Stimulated activated CD8-positive, alpha-beta memory T cell treated with anti-CD3 and anti-CD28 coated beads, Interleukin-15, amount 100 ng/mL, for 4 hours (primary cell): ENCODE measurements around the gene PROM1.

Source experiments
- DNase-seq, 2 donors: peaks; one replicate each; pipeline ENCODE4 v3.0.0-alpha.2; 2020; ENCODE audit warnings: low read depth in 2 of 2

PROM1 gene

GRCh38 chr4:16065066-16065465, 18.8 kb downstream of the PROM1 start:
- no peak for DNase-seq

DNA sequence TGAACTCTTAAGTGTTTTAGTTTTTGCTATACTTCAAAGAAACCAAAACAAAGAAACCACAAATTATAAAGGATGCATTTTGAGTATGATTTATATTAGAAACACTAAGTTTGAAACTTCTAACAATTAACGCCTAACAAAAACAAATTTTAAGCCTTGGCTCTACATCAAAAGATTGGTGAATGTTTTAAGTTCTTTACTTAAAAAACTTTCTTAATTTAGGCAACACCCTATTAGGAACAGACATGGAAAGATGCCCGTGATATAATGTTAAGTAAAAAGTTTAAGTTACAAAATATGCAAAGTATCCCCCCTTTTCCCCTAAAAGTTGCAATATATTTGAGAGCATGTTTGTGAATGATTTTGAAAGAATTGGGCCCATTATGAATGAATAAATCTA, 21.2 kb downstream of the PROM1 start:
- no peak for DNase-seq

- no peak for DNase-seq
Measured at GRCh38 chr4:16056681-16057385, 27.0 kb downstream of the PROM1 start.

DNA sequence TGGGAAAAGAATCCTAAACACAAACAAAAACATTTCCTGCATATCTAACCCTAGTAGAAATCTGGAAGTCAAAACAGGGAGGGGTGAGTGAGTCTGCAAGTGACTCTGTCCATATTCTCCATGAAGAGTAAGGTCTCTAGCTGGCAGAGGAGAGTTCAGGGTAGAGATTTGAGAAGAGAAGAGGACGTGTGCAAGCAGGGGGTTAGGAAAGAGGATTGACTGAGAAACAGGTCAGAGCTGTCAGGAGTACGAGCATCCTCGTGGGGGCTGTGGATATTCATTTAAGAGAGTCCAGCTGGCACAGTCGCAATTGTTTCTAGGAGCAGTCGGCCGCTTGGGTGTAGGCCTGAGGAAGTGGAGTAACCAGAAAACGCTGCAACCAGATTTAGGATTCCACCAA, 27.9 kb downstream of the PROM1 start:
- DNase-seq: no peak

DNA sequence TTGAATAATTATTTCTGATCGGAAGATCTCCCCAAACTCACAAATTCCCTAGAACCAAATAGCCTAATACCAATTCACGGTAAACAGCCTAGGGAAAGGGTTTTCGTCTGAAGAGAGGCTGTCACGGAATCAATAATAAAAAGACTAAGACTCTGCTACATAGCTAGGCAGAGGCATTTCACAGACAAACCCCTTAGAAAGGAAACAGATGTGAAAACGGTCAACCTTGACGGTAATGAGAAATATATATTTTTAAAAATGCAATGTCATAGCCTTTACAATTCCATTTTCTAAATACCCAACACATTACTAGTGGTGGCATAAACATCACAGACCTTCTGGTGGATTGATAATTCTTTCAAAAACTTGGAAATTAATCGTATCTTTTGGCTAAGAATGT, 28.4 kb downstream of the PROM1 start:
- DNase-seq: no peak

DNA sequence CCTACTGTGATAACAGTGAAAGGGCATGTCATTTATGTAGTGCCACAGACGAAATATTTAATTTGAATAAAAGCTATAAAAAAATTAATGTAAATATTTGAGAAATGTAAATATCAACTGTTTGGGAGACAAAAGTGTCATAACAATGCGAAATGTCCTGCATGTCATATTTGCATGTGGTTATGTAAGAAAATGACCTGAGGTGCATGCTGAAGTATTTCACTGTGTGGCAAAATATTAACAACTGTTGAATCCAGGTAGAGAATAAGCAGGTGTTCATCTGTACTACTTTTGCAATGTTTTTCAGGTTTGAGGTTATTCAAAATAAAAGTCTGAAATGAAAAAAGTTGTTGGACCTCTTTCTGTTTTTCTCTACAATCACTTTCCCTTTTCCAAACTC, 30.9 kb downstream of the PROM1 start:
- no peak for DNase-seq

DNA sequence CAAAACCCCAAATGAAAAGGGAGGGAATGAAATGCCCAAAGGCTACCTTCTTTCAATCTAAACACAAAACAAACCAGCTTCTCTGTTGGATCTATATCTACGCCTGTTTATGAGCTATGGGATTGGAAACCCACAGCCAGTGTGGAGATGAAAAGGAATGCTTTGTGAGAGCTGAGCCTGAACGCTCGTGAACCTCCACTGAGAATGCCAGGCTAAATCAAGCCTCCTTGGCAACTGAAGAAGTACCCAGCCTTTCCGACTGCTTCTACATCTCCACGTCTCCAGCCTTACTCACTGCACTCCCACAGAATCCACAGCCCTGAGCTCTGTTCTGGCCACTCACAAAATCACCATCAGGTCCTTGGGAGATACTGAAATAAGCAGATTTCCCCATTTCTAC, 31.8 kb downstream of the PROM1 start:
- no peak for DNase-seq

DNA sequence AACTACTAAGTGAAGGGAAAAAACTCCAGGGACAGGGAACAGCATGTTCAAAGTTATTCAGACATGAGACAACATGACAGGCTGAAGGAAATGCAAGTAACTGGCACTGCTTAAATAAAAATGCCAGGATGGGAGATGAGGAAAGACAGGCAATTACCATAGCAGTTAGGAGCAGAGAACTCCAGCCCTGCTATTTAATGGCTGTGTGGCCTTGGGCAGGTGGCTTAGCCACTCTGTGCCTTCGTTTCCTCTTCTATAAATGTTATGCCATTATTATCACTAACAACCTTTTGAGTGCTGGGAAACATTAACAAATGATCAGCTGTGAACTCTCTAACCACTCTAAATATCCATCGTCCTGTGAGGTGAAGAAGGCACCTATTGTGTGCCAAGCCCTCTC, 32.7 kb downstream of the PROM1 start:
- no peak for DNase-seq

GRCh38 chr4:16050669-16051068, 33.2 kb downstream of the PROM1 start:
- no peak for DNase-seq

DNA sequence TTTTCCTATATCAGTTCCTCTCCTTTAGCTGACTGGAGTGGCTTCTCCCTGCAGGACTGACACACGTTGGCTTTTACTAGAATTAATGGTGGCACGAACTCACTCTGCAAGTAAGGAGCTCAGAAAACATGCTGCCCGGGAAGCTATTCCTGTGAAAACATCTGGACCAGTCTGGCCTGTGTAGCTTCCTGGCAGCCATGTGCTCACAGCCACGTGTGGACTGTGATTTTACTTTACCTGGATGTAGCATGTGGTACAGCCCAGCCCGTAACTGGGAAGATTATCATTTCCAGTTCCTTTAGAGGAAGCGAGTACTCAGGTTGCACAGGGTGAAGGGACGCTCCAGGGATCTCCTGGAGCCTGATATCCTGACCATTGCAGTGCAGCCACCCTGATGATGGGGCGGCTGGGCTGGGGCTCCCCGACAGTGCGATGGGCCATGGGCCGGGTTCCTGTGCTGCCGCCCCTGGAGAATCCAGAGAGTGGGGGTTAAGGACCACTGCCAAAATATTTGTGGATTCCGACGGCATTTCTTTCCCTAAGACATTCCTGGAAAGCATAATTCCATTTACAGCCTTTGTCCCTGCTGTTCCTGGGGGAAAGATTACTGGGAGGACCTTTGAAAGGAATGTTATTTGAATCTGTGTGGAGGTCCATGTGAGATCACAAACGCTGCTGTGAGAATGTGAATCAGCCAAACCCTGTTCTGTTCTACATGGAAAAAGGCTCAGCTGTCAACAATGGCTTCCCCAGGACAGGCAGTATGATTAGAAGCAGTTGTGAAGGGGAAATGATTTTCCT, 35.0 kb downstream of the PROM1 start:
- no peak for DNase-seq

GRCh38 chr4:16045687-16046086, 38.1 kb downstream of the PROM1 start:
- no peak for DNase-seq

GRCh38 chr4:16043642-16044498, 40.0 kb downstream of the PROM1 start:
- no peak for DNase-seq

GRCh38 chr4:16039139-16039538, 44.7 kb downstream of the PROM1 start:
- DNase-seq: no peak

DNA sequence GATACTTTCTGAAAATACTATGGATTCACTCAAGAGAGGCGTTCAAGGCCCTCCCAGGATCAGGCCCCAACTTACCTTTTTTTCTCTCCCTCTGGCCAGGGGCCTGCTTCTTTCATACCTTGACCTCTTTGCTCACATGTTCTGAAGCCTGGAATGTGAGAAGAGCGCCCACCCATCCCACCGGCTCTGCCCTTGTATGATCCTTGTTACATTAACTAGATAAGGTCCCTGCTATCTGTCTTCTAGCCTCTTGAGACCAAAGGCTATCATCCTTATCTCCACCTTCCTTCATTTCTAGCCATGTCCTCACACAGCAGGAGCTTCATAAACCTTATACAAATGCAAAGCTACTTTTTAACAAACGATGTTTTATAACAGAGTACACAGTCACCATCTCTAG, 45.9 kb downstream of the PROM1 start:
- DNase-seq: no peak

DNA sequence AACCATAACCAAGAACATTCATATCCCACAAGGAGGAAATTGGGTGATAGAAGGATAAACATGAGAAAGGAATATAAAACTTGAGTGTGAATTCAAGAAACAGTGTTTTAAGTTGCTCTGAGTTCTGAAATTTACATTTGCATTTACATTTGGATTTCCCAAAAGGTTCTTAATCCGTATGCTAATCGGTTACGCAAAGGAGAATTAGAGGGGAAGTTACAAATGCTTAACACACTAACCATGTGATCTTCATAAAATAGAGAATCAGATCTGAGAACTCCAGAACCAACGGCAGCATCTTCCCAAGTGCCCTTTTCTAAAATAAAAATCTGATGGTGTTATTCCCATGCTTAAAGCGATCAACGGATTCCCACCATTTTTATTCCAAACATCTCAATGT, 48.0 kb downstream of the PROM1 start:
- no peak for DNase-seq

- no peak for DNase-seq
Measured at GRCh38 chr4:16034010-16034748, 49.6 kb downstream of the PROM1 start.

- no peak for DNase-seq
Measured at GRCh38 chr4:16032396-16032770, 51.4 kb downstream of the PROM1 start.

DNA sequence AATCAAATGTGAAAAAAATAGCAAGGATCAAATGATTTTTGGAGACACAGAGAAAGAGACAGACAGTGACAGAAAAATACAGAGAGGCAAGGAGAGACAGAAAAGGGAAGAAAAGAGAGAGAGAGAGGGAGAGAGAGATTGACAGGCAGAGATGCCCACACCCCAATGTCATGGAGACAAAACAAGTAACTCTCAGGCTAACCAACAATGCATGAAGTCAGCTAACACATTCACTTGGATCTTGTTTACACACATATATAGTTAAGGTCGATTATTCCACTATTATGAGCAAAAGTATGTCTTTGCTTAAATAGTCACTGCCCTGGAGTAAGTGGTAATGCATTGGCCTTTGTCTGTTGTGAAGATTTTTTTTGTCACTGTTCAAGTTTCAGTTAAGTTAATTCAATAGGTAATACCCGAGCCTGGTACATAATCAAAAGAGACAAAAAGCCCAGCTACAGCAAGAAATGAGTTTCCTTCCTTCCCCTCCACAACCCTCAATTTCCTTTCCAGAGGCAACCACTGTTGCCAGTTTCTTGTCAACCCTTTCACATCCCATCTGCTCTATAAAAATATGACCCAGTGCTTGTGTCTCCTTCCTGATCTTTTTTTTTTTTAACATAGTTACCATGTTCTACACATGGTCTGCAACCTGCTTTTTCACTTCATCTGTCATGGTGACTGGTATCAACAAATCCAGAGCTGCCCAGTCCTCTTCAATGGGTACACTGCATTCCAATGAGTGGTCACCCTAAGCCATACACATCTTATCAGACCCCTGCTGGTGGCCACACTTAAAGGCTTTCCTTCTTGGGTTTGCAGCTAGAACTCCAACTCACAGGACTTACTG, 52.1 kb downstream of the PROM1 start:
- DNase-seq: no peak

DNA sequence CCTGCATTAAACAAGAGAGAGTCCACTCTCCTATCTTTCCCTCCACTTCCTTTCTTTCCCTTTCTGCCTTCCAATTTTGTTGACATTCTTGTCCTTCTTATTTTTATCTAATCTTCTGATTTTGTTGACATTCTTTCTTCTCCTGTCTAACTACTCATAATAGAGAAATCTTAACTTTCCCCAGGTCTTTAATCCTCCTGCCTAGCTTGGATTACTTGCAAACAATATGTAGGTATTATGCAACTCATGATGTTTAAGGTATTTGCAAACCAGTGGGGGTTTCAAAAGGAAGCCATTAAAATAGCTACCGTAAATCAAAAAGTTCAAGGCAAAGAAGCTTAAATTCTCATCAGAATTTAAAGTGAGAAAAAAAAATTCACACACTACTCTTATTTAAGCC, 53.9 kb downstream of the PROM1 start:
- DNase-seq: no peak

- DNase-seq: no peak
Measured at GRCh38 chr4:16029262-16029661, 54.6 kb downstream of the PROM1 start.

DNA sequence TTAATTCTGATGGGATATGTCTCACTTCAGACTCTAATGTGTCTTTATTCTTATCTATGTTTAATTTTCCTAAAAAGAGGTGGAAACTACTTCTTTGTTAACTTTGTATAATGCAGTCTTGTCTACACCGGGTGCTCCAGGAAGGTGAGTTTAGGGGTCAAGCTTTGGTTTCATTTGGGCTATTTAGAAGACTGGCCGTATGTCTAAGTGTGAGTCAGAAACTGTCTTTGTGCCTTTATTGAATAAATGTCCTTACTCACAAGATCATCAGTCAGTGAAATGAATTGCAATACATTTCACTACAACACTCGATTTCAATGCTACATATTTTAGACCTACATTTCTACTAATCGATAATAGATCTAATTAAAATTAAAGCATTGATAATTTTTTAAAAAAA, 56.2 kb downstream of the PROM1 start:
- DNase-seq: no peak
